Stomach (tissue), 19 donors: ENCODE data around the gene NR0B1. TPM values are rescaled to one million over a fixed set of nuclear protein-coding genes. Genes with fewer than 3 reads are reported as not detected.
A peak's percentile ranks its signal among the peaks of the same experiment; 100 is the strongest.

Experiments used
- DNase-seq, 2 donors: peaks; one replicate each; pipeline versions ENCODE4 v3.0.0 to v3.0.0-alpha.2; 2013 to 2019
- H3K27ac ChIP-seq, 5 donors: fragments of 200-600 bp in 4 of 5; sonication (generic) in 4 of 5; one replicate each; pipeline ENCODE4 v1.5.1; 2013 to 2019; ENCODE audit warnings: mild to moderate bottlenecking in 1 of 5, moderate library complexity in 1 of 5
- H3K27me3 ChIP-seq, 3 donors: fragments of 200-600 bp; sonication (generic); one replicate each; pipeline ENCODE4 v1.5.1; 2017 to 2019; ENCODE audit warnings: mixed run types in 1 of 3
- H3K36me3 ChIP-seq, 4 donors: fragments of 200-600 bp; sonication (generic); 1 replicate in 3 of 4; 2 replicates in 1 of 4; pipeline ENCODE4 v1.5.1; 2016 to 2019
- H3K4me1 ChIP-seq, 4 donors: fragments of 200-600 bp; sonication (generic); one replicate each; pipeline ENCODE4 v1.5.1; 2016 to 2019
- H3K4me3 ChIP-seq, 4 donors: fragments of 200-600 bp; sonication (generic) in 3 of 4; one replicate each; pipeline ENCODE4 v1.5.1; 2016 to 2019; ENCODE audit warnings: mild to moderate bottlenecking in 1 of 4
- H3K9me3 ChIP-seq, 4 donors: fragments of 200-600 bp; sonication (generic); one replicate each; pipeline ENCODE4 v1.5.1; 2016 to 2019
- CTCF ChIP-seq, 7 experiments: fragments of 450-650 bp in 4 of 7; fragments of 200-600 bp in 3 of 7; sonication (generic) in 3 of 7; IDR thresholded peaks; one replicate each; pipeline ENCODE4 v1.5.1; 2016 to 2019; ENCODE audit warnings: antibody characterized with exemption in 7 of 7, control low read depth in 2 of 7, mild to moderate bottlenecking in 1 of 7
- EP300 ChIP-seq: sonication (generic); formaldehyde crosslinking; IDR thresholded peaks from one replicate; pipeline ENCODE4 v1.6.1; 2017; ENCODE audit warnings: antibody characterized with exemption
- POLR2A ChIP-seq, 4 donors: fragments of 450-650 bp; IDR thresholded peaks; one replicate each; pipeline ENCODE4 v1.6.1; 2016; ENCODE audit warnings: antibody characterized with exemption in 4 of 4, control low read depth in 2 of 4, mild to moderate bottlenecking in 1 of 4, moderate library complexity in 1 of 4
- POLR2AphosphoS5 ChIP-seq, 3 donors: sonication (generic); formaldehyde crosslinking; IDR thresholded peaks; one replicate each; pipeline ENCODE4 v1.6.1; 2016; ENCODE audit warnings: antibody characterized with exemption in 3 of 3
- WGBS, 5 donors: extraction: QIAGEN DNeasy Blood & Tissue Kit in 3 of 5; methylation state at CpG; one replicate each; pipeline versions ENCODE4 v1.1.5 to v1.1.7; 2013 to 2018; 5-methylcytosine and 5-hydroxymethylcytosine counted together
- intact Hi-C: fragments of 100-400 bp; cut with DNase I; formaldehyde crosslinking; loops from one replicate; pipeline ENCODE4 v1.15.1; 2023; ENCODE audit warnings: low total_unique reads
- long read RNA-seq, 10 donors: transcript quantifications; one replicate each; lab custom pipeline, GENCODE V29; 2026
- polyA plus RNA-seq, 3 donors: library from polyadenylated mRNA; stranded (reverse); fragments of 200-250 nt; gene quantifications; one replicate each; pipeline ENCODE4 v1.2.3, GENCODE V29; 2013
- total RNA-seq, 5 donors: library from RNA; depleted of rRNA; stranded (reverse); fragments of >200 nt; gene quantifications; one replicate each; pipeline versions ENCODE4 v1.1.0 to v1.2.3, GENCODE V29; 2014 to 2016
- donor health status: healthy with polysubstance abuse.
- donor health status: Bipolar disorder and iron deficiency.
- donor health status: healthy.

Gene NR0B1
- total RNA-seq (under 1 TPM in 1 of 5 donors, not detected in 4; 0.37 TPM), polyA plus RNA-seq (under 1 TPM in 1 of 3 donors, not detected in 2; 0.25 TPM)
- long read RNA-seq, donor 1, result 0 reads
- long read RNA-seq, donor 2, result 0 reads
- long read RNA-seq, donor 3, result 0 reads
- long read RNA-seq, donor 4, result 0 reads
- long read RNA-seq, donor 5, partial matches to known transcripts, result 0 of 4 reads
- long read RNA-seq, donor 5, other reads (novel, unspliced or antisense), result 0 of 4 reads
- long read RNA-seq, donor 6, partial matches to known transcripts, result 0 of 3 reads
- long read RNA-seq, donor 6, other reads (novel, unspliced or antisense), result 0 of 3 reads
- long read RNA-seq, donor 7, result 0 reads
- long read RNA-seq, donor 8, partial matches to known transcripts, result 0 of 2 reads
- long read RNA-seq, donor 8, other reads (novel, unspliced or antisense), result 0 of 2 reads
- long read RNA-seq, donor 9, partial matches to known transcripts, result 0 of 2 reads
- long read RNA-seq, donor 9, other reads (novel, unspliced or antisense), result 0 of 2 reads
- long read RNA-seq, donor 10, result 0 reads

- Histone ChIP-seq H3K4me3 (peak within 1 kb of the TSS in 3 of 4 donors; percentile 6 to 35 (median 20)), H3K27ac (no peak within 1 kb of the TSS), H3K27me3 (peaks cover 12 to 35% (median 30%) of the 10 kb centered on the region in 3 donors), H3K36me3 (no peaks in the 10 kb centered on the region), H3K9me3 (peaks cover 0 to 10% (median 0%) of the 10 kb centered on the region in 4 donors), H3K4me1 (peaks cover 0 to 15% (median 11%) of the 10 kb centered on the region in 4 donors)
- no peak for TF ChIP-seq POLR2A (IDR thresholded peaks at IDR 0.05)
- TF ChIP-seq POLR2AphosphoS5 (IDR thresholded peaks at IDR 0.05), result no peak
- TF ChIP-seq CTCF (IDR thresholded peaks at IDR 0.05), result no peak
- no peak for TF ChIP-seq EP300
- 2 to 34% (median 11%) methylated on average over 2 to 46 of the region's 46 CpGs for WGBS, 5 donors
- peak in 1 of 2 donors; percentile 41 for DNase-seq
- intact Hi-C loops, result no loop called here
Measured at GRCh38 chrX:30309139-30309571, at the start of gene NR0B1. Gene NR0B1, minus strand, starts transcription at chrX:30309390. Its CDS starts 27 bp downstream, at chrX:30309363.

- intact Hi-C loops, result no loop called here
- H3K9me3 ChIP-seq, result peaks cover 0 to 28% (median 9%) of the 10 kb centered on the region in 4 donors
- DNase-seq, result no peak
- H3K4me3 ChIP-seq, result no peak overlapping the region
- no peak overlapping the region for H3K27ac ChIP-seq
- no peaks in the 10 kb centered on the region for H3K4me1 ChIP-seq
- no peaks in the 10 kb centered on the region for H3K36me3 ChIP-seq
- TF ChIP-seq POLR2A (IDR thresholded peaks at IDR 0.05), result no peak
- TF ChIP-seq CTCF (IDR thresholded peaks at IDR 0.05), result no peak
- TF ChIP-seq POLR2AphosphoS5 (IDR thresholded peaks at IDR 0.05), result no peak
- TF ChIP-seq EP300, result no peak
- H3K27me3 ChIP-seq, result no peaks in the 10 kb centered on the region
Measured at GRCh38 chrX:30349946-30350345, 40.8 kb upstream of the NR0B1 start.

GRCh38 chrX:30343206-30343605, 34.0 kb upstream of the NR0B1 start:
- H3K9me3 ChIP-seq, result peaks cover 0 to 1% (median 0%) of the 10 kb centered on the region in 4 donors
- no peak for TF ChIP-seq POLR2AphosphoS5 (IDR thresholded peaks at IDR 0.05)
- 43 to 67% (median 54%) methylated on average over 3 to 4 of the region's 4 CpGs for WGBS, 5 donors
- H3K36me3 ChIP-seq, result no peaks in the 10 kb centered on the region
- no peak for DNase-seq
- intact Hi-C loops, result no loop called here
- H3K27ac ChIP-seq, result no peak overlapping the region
- no peak overlapping the region for H3K4me3 ChIP-seq
- no peaks in the 10 kb centered on the region for H3K27me3 ChIP-seq
- H3K4me1 ChIP-seq, result no peaks in the 10 kb centered on the region

- intact Hi-C loops, result no loop called here
- 85 to 94% (median 92%) methylated on average over 7 of the region's 7 CpGs for WGBS, 5 donors
Measured at GRCh38 chrX:30340753-30341152, 31.6 kb upstream of the NR0B1 start.

More at GRCh38 chrX:30340753-30341152, 31.6 kb upstream of the NR0B1 start:
- TF ChIP-seq CTCF (IDR thresholded peaks at IDR 0.05) (no peak), POLR2A (IDR thresholded peaks at IDR 0.05) (no peak), POLR2AphosphoS5 (IDR thresholded peaks at IDR 0.05) (no peak), EP300 (no peak)
- H3K4me3 ChIP-seq, result no peak overlapping the region
- H3K4me1 ChIP-seq, result no peaks in the 10 kb centered on the region
- H3K36me3 ChIP-seq, result no peaks in the 10 kb centered on the region
- H3K27ac ChIP-seq, result no peak overlapping the region
- H3K27me3 ChIP-seq, result no peaks in the 10 kb centered on the region
- peak in 1 of 2 donors; percentile 9 for DNase-seq
- H3K9me3 ChIP-seq, result peaks cover 0 to 8% (median 0%) of the 10 kb centered on the region in 4 donors
